GM19468 (cell line): ENCODE measurements around the gene BBX.

Experiments used
- ATAC-seq: cut with Tn5 transposase; IDR thresholded peaks from one replicate; pipeline ENCODE4 v1.9.1; 2021; ENCODE audit warnings: mild to moderate bottlenecking, moderate library complexity, moderate number of reproducible peaks; ENCODE audit not compliant: unreplicated experiment; ENCODE audit errors: extremely low read depth

The BBX gene

DNA sequence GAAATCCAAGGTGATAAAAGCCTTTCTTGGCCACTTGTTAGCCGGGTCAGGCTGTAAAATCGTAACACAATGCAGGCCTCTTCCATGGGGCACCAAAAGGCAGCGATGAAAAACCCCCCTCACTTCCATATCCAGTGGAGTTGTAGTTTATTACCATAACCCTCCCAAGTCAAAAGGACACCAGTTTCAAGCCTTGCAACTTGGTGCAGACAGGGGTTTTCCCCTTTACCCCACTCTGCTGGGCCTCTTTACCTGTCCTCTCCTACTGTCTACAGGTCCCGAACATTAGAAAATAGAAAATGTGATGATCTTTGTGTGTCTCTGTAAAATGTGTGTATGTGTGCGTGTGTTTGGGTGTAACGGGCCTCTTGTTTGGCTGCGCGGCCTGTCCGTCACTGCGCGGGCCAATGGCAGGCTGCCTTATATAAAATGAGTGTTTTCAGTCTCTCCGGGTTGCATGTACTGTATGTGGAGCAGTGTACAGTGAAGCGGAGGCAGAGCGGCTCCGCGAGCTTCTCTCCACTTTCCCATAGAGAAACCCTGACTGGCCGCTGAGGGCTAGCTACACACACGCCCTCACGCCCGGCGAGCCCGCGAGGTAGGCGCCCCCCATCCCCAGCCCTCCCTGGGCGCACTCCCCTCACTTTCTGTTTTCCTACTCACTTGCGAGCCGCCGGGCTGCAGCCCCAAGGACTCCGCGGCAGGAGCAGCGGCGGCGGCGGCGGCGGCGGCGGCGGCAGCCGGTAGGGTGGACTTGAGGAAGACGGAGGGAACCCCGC is at the start of gene BBX:
TSS of gene BBX (plus strand) at position 453 of the 779 bp plus-strand sequence. CDS start 187,499 bp downstream, outside the sequence.
- ATAC-seq = peak; percentile 95

DNA sequence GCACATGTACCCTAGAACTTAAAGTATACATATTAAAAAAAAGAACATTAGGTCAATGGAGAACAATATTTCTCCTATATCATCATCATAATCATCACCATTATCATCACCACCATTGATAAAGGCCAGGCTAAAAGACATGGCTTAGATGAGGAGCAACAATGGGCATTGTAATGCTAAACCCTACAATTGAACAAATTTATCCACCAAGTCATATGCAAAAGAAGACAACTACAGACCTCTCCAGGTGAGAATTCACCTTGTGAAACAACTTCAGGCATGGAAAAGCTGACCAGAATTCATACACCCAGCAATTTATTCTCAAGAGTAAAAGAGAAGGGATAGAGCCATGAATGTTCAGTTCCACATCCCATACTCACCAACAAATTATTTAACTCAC is 46.3 kb upstream of the BBX start:
- no peak for ATAC-seq

DNA sequence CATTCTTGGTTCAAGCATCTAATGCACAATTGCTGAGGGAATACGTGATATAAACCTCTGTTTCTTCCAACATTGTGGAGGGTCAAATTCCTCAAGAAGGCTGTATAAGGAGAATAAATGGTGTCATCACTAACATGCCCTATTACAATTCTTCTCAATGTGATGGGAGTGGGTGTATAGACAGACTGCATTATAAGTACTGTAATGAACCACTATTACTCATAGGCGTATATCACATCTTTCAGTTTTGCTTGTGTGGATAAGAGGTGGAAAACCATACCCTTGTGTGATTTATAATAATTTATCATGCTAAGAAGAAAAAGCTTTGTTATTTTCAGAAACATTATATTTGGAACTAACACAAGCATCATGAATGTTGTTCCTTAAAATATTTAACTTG is 35.3 kb upstream of the BBX start:
- no peak for ATAC-seq

DNA sequence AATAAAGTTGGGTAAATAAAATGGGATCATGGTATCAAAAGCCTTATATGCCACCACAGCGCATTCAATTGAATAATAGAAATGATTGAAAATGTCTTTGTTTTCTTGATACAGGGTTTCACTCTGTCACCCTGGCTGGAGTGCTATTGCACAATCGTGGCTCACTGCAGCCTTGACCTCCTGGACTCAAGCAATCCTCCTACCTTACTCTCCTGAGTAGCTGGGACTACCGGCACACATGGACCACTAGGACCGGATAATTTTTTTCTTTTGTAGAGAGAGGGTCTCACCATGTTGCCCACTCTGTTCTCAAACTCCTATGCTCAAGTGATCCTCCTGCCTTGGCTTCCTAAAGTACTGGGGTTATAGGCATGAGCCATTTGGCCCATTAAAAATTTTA is 33.8 kb upstream of the BBX start:
- ATAC-seq = no peak

DNA sequence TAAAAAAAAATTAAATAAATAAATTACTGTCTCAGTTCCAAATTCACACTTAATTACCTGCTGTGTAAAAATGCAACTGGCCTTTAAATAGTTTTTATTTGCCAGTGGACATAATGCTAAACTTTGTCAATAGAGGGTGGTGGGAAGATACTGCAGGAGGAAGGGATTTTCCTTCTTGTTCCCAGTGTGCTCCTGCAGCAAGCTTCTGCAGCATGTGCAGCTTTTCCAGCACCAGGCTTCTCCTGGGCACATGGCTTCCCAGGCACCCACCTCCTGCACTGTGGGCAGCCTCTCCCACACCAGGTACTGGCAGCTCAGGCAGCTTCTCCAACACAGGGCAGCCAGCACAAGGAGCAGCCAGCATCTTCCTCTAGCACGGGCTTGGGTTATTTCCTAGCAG is 29.6 kb upstream of the BBX start:
- no peak for ATAC-seq

DNA sequence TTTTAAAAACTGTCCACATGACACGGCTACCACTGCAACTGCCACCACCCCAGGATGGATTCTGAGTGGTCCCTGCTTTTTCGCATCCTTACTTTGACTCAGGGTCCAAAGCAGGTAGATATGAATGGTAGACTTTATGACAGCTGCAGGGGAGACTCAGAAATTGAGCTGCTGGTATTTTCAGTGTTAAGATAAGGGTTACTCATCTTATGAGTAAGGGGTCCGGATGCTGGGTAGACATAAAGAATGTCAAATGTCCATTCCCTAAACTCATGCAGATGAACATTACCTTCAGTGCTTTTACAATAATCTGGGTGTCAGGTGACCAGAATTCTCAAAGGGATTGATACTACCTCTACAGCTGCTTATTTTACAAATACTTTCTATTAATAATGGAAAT is 25.9 kb upstream of the BBX start:
- ATAC-seq = no peak

DNA sequence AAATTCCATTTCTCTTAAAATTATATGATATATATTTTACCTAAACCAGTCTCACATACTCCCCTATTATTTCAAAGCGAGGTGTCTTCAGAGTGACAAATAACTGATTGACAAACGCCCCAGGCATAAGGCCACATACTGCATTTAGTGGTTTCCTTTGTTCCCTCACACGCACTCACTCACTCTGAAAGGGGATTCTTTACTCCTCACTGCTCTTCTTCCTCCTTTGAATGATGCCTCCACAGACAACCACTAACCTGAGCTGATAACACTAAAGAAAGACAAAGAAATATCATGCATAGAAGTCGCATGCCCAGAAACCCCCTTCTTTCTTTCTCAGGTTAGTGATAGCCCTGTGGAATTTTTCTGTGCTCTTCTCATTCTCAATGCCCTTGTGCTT is 24.1 kb upstream of the BBX start:
- ATAC-seq = no peak

DNA sequence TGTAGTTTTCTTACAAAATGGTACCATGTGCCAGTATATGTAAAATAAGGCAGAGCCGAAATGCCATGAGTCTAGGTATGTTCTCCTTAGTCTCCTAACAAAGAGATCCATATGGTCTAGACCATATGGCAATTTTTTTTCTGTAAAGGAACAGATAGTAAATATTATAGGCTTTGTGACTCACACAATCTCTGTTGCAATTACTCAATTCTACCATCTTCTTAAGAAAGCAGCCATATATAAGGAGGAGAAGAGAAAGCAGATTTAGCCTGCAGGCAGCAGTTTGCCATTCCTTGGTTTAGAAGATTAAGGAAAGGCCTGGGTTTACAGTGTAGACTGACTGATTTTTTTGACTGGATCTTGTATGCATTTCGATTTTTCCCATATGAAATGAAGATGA is 16.3 kb upstream of the BBX start:
- no peak for ATAC-seq

DNA sequence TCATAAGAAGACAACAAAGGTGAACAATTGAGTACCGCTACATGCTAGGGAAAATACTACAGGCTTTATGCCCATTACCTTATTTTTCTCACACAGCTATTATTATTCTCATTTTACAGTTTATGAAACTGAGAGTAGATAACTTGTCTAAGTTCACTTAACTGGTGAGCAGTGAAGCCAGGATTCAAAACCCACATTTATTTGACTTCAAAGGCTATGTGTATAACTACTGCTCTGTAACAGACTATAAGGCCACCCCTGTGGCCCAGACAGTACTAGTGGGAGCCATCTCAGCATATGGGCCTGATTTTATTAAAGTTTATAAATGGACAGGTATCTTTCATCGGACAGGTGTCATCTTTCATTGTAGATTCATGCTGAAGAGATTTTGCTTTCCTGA is 14.4 kb upstream of the BBX start:
- no peak for ATAC-seq

DNA sequence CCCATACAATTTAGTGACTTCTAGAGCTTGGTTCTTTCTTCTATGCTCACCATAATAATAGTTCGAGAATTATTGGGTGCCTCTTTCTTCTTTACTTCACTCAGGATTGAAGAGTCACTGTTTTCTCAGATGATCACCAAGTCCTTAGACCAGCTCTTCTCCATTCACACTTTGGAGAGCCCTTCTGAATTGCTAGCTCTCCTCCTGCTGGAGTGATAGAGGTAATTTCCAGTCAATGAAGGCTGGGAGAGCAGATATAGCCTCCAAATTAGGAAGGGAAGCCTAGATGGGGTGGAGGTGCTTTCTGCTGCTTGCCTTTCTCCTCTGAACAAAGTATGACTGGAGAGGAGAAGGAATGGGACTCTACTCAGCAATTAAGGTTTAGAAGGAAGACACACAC is 10.7 kb upstream of the BBX start:
- ATAC-seq = no peak

DNA sequence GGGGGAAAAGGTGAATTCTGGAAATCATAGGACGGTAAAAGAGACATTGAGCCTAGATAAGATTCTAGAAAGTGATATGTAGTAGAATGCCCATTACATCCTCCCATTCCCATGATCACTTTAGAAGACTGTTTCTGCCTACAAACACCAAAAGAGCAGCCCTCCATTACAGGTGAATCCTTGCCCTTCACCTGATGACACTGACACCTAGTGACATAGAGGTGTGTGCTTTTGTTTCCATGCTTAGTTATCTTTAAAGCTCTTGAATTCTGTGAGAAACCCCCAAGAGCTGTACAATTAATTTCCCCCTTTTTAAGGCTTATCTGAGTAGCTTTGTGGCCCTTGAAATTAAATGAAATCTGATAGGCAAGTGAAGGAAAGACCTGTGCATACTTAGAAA is 8.3 kb upstream of the BBX start:
- ATAC-seq = no peak

DNA sequence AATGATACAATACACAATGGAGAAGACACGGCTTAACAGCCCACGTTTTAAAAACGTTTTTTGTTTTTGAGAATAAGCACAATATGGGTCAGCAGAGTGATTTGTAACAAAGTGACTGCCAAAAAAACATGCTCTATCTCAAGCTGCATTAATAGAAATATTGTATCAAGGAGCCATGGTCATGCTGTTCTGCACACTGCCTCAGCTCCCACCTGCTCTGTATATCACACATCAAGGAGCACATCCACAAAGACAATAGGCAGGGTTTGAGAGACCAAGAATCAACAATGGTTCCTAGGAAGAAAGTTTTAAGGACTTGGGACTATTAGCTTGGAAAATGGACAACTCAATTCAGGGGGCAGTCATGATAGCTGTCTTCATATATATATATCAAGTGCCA is 6.3 kb upstream of the BBX start:
- ATAC-seq = no peak

DNA sequence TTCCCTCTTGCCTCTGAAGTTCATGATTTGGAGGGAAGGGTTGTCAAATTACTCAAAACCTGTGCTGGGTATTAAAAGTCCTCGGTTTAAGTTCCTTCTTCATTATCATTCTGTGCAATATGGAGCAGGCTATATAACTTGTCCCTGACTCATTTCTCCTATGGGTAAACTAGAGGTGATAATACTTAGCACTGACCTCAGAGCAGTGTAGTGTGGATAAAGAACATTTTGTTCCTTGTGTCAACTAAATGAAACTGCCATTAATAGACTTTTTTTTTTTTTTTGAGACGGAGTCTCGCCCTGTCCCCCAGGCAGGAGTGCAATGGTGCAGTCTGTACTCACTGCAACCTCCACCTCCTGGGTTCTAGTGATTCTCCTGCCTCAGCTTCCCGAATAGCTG is 2.2 kb upstream of the BBX start:
- ATAC-seq = no peak

DNA sequence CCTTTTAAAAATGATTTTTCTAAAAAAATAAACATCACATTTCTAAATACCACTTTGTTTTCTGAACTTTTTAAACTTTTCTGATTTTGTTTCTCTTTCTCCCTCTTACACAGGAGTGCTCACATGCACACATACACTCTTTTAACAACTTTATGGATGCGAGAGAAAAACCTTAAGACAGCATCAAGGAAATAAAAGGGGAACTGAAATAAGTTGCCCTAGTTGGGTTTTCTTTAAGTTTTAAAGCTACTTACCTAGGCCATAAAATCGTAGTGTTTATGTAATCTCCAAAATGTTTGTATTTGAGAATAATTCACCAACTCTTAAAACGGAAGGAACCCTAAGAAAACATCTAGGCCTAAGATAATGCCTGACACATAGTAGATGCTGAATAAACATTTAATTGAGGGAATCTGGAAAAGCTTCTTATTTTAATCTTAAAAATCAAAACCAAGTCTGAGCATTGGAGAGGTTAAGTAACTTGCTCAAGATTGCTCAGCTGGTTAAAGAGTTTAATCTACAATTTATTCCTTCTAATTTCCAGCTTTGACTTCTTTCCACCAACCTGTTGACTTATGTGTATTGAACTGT is 1.2 kb upstream of the BBX start:
- ATAC-seq = no peak

DNA sequence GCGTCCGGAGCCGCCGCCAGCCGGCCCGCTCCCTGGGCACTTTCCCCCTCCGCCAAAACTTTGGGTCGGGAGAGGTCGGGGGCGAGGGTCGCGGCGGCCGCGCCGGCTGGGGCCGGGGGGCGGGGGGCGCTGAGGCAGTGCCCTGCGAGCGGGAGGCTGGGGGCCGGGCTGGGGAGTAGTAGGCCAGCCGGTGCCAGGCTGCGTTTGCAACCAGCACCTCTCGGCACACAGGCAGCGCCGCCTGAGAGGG is 452 bp downstream of the BBX start:
- peak; percentile 2 for ATAC-seq

DNA sequence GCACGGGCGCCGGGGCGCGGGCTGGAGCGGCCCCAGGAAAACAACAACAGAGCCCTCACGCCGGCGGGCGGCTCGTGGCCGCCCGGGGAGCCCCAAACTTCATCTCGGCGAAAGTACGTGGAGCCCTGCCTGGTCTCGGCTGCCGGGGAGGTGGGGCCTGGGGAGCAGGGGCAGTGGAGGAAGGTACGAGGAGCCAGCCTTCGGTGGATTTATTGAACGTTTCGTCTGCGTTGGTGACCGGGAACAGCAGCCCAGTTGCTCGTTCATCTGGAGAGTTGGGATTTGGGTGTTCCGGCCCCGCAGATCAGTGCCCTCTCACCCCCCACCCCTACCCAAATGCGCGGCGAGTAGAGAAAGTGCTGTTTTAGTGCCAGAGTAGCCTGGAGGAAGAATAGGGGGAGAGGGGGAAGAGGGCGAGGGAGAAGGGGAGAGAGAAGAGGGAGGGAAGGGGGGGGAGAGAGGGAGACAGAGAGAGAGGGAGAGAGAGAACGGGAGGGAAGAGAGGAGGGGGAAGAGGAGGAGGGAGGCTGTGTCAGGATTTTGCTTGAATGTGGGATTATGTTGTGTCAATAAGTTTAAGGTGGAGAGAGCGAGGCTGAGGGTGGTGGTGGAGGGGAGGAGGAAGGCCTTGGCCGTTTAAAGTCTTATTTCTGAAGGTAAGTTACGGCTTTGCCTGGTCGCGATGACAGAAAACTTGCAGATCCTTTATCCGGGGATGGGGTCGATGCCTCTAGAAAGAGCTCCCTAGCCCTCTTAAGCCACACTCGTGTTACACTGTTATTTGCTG is 970 bp downstream of the BBX start:
- peak; percentile 3 for ATAC-seq

DNA sequence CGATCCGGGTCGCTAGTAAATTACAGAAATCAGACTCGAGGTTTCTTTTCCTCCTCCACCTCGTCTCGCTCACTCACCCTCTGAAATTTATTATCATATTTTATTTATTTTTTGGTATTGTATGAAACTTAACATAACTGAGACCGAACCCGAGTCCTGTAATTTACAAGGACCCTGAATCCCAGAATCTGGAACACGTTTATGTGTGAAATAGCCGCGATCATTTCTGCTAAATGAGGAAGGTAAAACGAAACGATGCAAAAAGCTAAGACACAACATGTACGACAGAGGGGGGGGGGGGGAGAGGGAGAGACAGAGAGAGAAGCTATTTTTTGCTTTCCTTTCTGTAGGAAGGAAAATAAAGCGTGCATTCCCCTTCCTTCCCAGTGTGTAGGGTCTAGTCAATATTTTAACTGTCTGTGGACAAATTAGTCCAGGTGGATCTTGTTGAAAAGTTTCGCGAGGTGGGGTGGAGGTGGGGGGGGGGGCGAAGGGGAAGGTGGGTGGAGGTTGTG is 1.6 kb downstream of the BBX start:
- ATAC-seq = no peak

DNA sequence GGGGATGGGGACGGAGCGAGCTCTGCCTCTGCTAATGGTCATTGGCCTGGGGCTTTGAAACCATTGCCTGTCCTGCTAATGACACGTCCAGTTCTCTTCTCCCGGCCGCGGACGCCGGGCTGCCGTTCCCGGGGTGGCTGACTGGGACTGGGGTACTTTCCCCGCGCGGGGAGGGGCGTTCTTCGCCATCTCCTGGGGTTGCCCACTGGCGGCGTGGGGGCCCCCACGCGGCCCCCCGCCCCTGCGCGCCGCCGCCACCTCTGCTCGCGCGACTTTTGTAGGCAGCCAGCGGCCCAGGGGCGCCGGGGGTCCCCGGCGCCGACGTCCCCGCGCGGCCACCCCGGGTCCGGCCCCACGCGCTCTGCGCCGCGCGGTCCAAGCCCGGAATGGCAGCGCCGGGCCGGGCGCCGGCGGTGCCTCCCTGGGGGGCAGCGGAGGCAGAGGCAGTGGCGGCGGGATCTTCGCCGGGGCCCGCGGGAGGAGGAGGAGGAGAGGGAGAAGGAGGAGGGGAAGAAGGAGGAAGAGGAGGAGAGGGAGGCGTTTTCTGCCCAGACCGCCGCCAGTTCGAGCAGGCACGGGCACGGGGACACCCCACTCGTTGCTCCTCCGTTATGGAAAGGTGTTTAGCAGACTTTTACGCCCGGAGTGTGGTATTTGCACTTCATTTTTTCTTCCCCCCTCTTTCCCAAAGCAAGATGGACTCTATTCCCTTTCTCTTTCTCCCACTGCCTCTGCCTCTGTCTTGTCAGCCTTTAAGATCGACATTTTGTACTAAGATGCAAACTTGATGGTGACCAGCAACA is 2.3 kb downstream of the BBX start:
- no peak for ATAC-seq

DNA sequence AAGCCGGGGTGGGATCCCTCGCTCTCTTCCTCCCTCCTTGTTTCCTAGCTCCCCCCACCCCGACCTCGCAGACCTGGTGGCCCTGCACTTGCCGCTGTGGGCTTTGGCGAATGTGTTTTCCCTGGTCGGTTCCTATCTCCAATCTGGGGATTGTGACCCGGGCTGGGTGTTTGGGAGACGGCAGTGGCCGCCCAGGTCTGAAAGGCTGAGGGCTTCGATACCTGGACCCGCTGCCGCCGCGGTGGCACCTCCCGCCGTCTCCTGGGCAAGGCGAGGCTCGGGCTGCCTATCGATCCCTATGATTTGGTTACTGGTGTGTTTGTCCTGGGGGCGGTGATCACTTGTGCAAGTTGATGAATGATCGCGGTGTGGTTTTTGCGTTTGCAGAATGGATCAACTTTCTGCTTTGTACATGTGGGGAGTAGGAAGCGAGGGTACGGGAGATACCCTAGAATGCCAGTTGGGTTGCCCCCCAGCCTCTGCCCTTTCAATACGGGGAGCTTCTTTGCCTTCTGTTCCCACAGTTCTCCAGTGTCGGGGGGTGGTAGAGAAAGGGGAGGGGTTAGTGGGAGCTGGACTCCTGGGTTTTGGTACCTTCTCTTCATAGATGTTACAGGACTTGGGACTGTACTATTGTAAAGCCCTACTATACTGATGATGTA is 3.0 kb downstream of the BBX start:
- ATAC-seq = no peak

DNA sequence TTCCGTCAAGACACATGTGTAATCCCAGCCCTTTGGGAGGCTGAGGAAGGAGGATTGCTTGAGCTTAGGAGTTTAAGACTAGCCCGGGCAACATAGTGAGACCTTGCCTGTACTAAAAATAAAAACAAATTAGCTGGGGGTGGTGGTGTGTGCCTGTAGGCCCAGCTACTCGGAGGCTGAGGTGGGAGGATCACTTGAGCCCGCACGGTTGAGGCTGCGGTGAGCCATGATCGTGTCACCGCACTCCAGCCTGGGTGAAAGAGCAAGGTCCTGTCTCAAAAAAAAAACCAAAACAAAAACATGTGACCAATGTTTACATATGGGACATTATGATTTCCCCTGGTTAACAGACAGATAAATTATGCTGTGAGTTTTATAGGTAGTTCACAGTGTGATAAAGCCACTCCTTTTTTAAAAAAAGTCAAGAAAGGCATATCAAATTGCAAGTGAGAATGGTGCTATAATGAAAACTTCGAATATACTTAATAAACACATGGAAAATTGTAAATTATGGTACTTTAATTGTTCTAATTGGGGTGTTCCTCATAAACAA is 9.2 kb downstream of the BBX start:
- ATAC-seq = no peak
